NCI-H2171 (cell line): ENCODE results near the gene ARVCF.
A peak's percentile ranks its signal among the peaks of the same experiment; 100 is the strongest.

Source experiments
- DNase-seq: peaks from one replicate; lab custom pipeline; 2025; lab: John Stamatoyannopoulos, UW

The ARVCF gene

GRCh38 chr22:20016734-20017621, at the start of gene ARVCF:
ARVCF (minus strand) TSS chr22:20016823; CDS start chr22:19990794, 26,029 bp downstream.
- peak; percentile 90 for DNase-seq

- DNase-seq = no peak
Measured at GRCh38 chr22:20065896-20066616, 49.4 kb upstream of the ARVCF start.

GRCh38 chr22:20064545-20065262, 48.1 kb upstream of the ARVCF start:
- DNase-seq = no peak

GRCh38 chr22:20064140-20064480, 47.5 kb upstream of the ARVCF start:
- no peak for DNase-seq

- no peak for DNase-seq
Measured at GRCh38 chr22:20063271-20064139, 46.9 kb upstream of the ARVCF start.

- no peak for DNase-seq
Measured at GRCh38 chr22:20062766-20063083, 46.1 kb upstream of the ARVCF start.

- DNase-seq = no peak
Measured at GRCh38 chr22:20062043-20062765, 45.6 kb upstream of the ARVCF start.

GRCh38 chr22:20061481-20061861, 44.8 kb upstream of the ARVCF start:
- no peak for DNase-seq

GRCh38 chr22:20060700-20061480, 44.3 kb upstream of the ARVCF start:
- DNase-seq = no peak

- no peak for DNase-seq
Measured at GRCh38 chr22:20058989-20059770, 42.6 kb upstream of the ARVCF start.

- DNase-seq = no peak
Measured at GRCh38 chr22:20057596-20058268, 41.1 kb upstream of the ARVCF start.

GRCh38 chr22:20056696-20057386, 40.2 kb upstream of the ARVCF start:
- no peak for DNase-seq

GRCh38 chr22:20056161-20056560, 39.5 kb upstream of the ARVCF start:
- DNase-seq = no peak

- no peak for DNase-seq
Measured at GRCh38 chr22:20055654-20056053, 39.0 kb upstream of the ARVCF start.

- DNase-seq = no peak
Measured at GRCh38 chr22:20055144-20055543, 38.5 kb upstream of the ARVCF start.

GRCh38 chr22:20054485-20054884, 37.9 kb upstream of the ARVCF start:
- no peak for DNase-seq

- no peak for DNase-seq
Measured at GRCh38 chr22:20054034-20054427, 37.4 kb upstream of the ARVCF start.

- no peak for DNase-seq
Measured at GRCh38 chr22:20053407-20054033, 36.9 kb upstream of the ARVCF start.
